Mammary epithelial cell (primary cell): Measurements from ENCODE around the gene ATG7.

Source experiments
- CTCF ChIP-seq, 2 donors: IDR thresholded peaks in 1 of 2; conservative IDR thresholded peaks in 1 of 2; 2 replicates each; pipeline ENCODE4 v1.5.1; 2011 to 2012; ENCODE audit warnings: inconsistent platforms in 2 of 2, low read length in 2 of 2, mild to moderate bottlenecking in 2 of 2, control low read depth in 1 of 2, low read depth in 1 of 2; ENCODE audit not compliant: insufficient read depth in 1 of 2; ENCODE audit errors: extremely low read depth in 1 of 2
- EZH2 ChIP-seq: IDR thresholded peaks from 2 replicates; pipeline ENCODE4 v1.6.1; 2012; ENCODE audit warnings: low read length, inconsistent platforms, borderline replicate concordance

GRCh38 chr3:11541321-11542303 lies 269.4 kb downstream of the ATG7 start:
- TF ChIP-seq CTCF (conservative IDR thresholded peaks at IDR 0.05 in 1 of 2, IDR thresholded peaks at IDR 0.05 in 1 of 2; ENCODE audit: extremely low read depth in 1 of 2, insufficient read depth in 1 of 2, low read depth in 1 of 2, low read length in 2 of 2), result no peak
- no peak for TF ChIP-seq EZH2
